Measurements from ENCODE around the gene SPARCL1.

SPARCL1 gene

DNA sequence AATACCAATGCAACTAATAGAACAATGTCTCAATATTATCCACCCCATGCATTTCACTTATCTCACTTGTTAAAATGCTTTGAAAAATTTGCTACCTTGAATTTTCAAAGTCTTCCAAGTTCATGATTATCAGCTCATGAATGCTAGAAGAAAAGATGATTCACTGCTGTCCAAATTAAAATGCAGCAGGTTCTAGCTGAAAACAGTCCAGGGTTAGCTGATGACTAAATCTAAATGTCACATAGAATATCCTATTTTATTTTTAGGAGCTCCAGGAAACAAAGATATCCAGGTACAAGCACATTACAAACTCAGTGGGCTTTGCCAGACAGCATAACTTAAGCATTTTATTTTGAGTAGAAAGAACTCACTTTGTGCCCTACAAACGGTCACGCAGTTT is 38.0 kb upstream of the SPARCL1 start:
- TF ChIP-seq ESRRG (CRISPR knock-in tag; IDR thresholded peaks at IDR 0.05), result no peak
- TF ChIP-seq ISL1 (CRISPR knock-in tag; IDR thresholded peaks at IDR 0.05), result no peak
- no peak for TF ChIP-seq PPARA (CRISPR knock-in tag; IDR thresholded peaks at IDR 0.05; ENCODE audit: borderline replicate concordance)
- TF ChIP-seq SNAI2 (CRISPR knock-in tag; IDR thresholded peaks at IDR 0.05), result no peak
- peak; percentile 72 for ATAC-seq

DNA sequence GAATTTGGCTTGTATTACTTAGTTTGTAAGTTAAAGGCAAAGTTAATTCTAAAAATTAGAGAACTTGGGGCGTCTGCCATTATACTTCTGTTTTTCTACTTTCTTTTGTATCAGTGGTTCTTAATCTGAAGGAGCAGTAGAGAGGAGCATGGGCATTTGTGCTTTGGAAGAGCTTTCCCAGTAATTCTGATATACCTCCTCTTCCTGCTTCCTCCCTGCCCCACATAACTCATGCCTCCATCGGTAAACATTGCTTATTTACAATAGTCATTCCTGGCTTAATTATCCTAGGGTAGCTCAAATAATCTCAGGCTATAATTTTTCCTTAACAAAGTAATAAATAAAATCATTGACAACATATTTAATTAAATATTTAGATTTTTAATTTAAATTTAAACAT is 37.1 kb upstream of the SPARCL1 start:
- TF ChIP-seq, protein P1, sequence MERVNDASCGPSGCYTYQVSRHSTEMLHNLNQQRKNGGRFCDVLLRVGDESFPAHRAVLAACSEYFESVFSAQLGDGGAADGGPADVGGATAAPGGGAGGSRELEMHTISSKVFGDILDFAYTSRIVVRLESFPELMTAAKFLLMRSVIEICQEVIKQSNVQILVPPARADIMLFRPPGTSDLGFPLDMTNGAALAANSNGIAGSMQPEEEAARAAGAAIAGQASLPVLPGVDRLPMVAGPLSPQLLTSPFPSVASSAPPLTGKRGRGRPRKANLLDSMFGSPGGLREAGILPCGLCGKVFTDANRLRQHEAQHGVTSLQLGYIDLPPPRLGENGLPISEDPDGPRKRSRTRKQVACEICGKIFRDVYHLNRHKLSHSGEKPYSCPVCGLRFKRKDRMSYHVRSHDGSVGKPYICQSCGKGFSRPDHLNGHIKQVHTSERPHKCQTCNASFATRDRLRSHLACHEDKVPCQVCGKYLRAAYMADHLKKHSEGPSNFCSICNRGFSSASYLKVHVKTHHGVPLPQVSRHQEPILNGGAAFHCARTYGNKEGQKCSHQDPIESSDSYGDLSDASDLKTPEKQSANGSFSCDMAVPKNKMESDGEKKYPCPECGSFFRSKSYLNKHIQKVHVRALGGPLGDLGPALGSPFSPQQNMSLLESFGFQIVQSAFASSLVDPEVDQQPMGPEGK (CRISPR knock-in tag; IDR thresholded peaks at IDR 0.05; ENCODE audit: borderline replicate concordance), result no peak
- TF ChIP-seq SNAI2 (CRISPR knock-in tag; IDR thresholded peaks at IDR 0.05), result no peak
- TF ChIP-seq ZNF70 (CRISPR knock-in tag; IDR thresholded peaks at IDR 0.05), result no peak
- TF ChIP-seq, protein P2, sequence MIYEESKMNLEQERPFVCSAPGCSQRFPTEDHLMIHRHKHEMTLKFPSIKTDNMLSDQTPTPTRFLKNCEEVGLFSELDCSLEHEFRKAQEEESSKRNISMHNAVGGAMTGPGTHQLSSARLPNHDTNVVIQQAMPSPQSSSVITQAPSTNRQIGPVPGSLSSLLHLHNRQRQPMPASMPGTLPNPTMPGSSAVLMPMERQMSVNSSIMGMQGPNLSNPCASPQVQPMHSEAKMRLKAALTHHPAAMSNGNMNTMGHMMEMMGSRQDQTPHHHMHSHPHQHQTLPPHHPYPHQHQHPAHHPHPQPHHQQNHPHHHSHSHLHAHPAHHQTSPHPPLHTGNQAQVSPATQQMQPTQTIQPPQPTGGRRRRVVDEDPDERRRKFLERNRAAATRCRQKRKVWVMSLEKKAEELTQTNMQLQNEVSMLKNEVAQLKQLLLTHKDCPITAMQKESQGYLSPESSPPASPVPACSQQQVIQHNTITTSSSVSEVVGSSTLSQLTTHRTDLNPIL (CRISPR knock-in tag; IDR thresholded peaks at IDR 0.05; ENCODE audit: low read depth), result no peak
- no peak for TF ChIP-seq OSR1 (CRISPR knock-in tag; IDR thresholded peaks at IDR 0.05)
- TF ChIP-seq, protein P3, sequence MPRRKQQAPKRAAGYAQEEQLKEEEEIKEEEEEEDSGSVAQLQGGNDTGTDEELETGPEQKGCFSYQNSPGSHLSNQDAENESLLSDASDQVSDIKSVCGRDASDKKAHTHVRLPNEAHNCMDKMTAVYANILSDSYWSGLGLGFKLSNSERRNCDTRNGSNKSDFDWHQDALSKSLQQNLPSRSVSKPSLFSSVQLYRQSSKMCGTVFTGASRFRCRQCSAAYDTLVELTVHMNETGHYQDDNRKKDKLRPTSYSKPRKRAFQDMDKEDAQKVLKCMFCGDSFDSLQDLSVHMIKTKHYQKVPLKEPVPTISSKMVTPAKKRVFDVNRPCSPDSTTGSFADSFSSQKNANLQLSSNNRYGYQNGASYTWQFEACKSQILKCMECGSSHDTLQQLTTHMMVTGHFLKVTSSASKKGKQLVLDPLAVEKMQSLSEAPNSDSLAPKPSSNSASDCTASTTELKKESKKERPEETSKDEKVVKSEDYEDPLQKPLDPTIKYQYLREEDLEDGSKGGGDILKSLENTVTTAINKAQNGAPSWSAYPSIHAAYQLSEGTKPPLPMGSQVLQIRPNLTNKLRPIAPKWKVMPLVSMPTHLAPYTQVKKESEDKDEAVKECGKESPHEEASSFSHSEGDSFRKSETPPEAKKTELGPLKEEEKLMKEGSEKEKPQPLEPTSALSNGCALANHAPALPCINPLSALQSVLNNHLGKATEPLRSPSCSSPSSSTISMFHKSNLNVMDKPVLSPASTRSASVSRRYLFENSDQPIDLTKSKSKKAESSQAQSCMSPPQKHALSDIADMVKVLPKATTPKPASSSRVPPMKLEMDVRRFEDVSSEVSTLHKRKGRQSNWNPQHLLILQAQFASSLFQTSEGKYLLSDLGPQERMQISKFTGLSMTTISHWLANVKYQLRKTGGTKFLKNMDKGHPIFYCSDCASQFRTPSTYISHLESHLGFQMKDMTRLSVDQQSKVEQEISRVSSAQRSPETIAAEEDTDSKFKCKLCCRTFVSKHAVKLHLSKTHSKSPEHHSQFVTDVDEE (CRISPR knock-in tag; IDR thresholded peaks at IDR 0.05), result no peak
- no peak for TF ChIP-seq ZNF565 (CRISPR knock-in tag; conservative IDR thresholded peaks at IDR 0.05; ENCODE audit: low read depth)
- ATAC-seq, result no peak

DNA sequence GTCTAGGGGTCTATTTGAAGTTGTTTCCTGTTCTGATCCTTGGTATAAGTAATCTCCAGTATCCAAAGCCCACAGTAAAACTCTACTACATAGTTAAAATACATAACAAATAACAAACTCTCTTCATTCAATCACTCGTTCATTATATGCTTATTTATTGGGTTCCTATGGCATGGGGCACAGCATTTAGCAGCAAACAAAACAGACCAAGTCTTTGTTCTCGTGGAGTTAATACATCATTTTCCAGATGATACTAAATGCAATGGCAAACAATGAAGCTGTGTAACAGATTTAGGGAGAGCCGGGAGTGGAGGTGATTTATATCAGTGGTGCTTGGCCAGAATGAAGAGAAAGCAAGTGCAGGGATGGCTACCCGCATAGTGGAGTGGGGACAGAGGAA is 36.6 kb upstream of the SPARCL1 start:
- no peak for TF ChIP-seq ZNF70 (CRISPR knock-in tag; IDR thresholded peaks at IDR 0.05)
- TF ChIP-seq, protein P4, sequence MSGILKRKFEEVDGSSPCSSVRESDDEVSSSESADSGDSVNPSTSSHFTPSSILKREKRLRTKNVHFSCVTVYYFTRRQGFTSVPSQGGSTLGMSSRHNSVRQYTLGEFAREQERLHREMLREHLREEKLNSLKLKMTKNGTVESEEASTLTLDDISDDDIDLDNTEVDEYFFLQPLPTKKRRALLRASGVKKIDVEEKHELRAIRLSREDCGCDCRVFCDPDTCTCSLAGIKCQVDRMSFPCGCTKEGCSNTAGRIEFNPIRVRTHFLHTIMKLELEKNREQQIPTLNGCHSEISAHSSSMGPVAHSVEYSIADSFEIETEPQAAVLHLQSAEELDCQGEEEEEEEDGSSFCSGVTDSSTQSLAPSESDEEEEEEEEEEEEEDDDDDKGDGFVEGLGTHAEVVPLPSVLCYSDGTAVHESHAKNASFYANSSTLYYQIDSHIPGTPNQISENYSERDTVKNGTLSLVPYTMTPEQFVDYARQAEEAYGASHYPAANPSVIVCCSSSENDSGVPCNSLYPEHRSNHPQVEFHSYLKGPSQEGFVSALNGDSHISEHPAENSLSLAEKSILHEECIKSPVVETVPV (CRISPR knock-in tag; IDR thresholded peaks at IDR 0.05), result no peak
- no peak for ATAC-seq

DNA sequence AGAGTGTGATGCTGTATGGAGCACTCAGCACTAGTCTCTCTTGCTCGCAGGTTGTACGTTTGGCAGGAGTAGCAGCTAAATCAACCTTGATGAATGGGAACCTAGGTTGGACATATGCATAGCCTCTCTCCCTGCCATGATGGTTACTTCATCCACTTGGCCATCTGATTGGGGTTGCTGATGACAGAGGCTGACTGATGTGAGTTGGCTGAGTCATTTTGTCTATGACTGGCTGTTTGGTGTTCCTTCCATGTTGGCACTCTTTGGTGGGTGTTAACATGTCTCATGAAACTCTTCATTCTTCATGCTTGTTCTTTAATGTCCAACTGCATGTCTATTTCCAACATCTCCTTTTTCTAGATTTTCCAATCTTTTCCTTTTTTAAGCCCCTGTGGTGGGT is 31.6 kb upstream of the SPARCL1 start:
- TF ChIP-seq TOX (CRISPR knock-in tag; IDR thresholded peaks at IDR 0.05; ENCODE audit: borderline replicate concordance), result no peak
- TF ChIP-seq, protein P3 (CRISPR knock-in tag; IDR thresholded peaks at IDR 0.05), result no peak
- ATAC-seq, result no peak

DNA sequence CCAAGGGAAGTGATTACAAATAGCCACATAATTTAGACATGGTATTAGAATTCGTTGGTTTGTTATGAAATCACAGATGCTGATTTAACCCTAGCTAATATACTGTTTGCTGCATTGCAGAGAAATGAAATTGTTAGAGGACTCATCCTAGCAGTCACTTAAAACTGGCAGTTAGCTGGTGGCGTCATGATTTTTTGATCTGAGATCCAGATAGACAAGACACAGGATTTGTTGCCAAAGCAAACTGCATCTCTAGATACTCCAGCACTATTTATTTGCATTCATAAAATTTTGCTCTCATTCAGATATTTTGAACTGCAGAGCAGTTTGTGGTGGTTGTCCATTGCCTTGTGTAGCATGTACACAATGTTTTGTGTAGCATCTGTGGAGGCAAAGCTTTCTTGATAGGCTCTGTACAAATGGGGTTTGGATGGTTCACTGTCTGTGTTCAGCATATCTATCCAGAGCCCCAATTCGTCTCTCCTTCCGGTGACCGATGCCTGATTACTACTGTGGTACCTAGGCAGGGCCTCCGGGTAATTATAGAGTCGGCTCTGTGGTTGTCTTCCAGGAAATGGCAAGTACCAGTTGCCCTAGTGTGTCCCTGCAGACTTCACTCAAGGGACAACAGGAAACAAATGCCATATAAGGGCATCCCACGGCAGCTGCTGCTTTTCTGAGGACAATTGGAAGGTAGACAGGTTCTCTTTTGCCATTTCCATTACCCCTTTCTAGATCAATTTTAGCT is 30.1 kb upstream of the SPARCL1 start:
- TF ChIP-seq BACH2 (CRISPR knock-in tag; IDR thresholded peaks at IDR 0.05; ENCODE audit: borderline replicate concordance) (no peak), ARNTL (CRISPR knock-in tag; IDR thresholded peaks at IDR 0.05; ENCODE audit: borderline replicate concordance, low read depth) (no peak), ZFP3 (CRISPR knock-in tag; IDR thresholded peaks at IDR 0.05) (no peak)
- ATAC-seq, result no peak; the same call in 1 of the 3 replicates

All from SK-N-SH treated with all-trans-retinoic acid at 6 μM for 48 hours (cell line).